ENCODE results near the gene CDH11. TPM values are rescaled to one million over a fixed set of nuclear protein-coding genes. Genes with fewer than 3 reads are reported as not detected.

CDH11 gene
- total and polyA plus RNA-seq, 7 experiments from 2014 or later: not detected

DNA sequence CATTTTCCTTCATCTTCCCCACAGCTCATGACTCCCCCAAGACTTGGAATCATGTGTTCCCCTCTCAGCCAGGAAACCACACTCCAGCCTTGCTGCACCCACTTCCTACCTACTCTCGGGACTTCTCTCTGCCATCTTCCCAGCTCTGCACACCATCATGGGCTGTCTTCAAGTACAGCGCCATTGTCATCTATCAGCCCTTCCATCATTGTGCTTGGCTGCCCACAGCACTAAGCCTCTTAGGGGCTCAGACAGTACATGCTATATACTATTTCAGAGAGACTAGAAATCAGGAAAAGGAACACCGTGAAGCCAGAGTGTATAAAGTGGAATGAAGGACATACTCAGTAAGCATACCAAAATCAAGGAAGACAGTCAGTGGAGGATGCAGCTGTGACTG, 64.7 kb downstream of the CDH11 start:
- H3K27ac ChIP-seq (ENCODE audit: low read depth, low read length): no peak overlapping the region
- H3K4me3 ChIP-seq (ENCODE audit: low read length): no peak overlapping the region
- Mint-ChIP-seq H3K27ac (no peak overlapping the region), H3K9me3 (peaks cover 0 to 23% (median 6%) of the 10 kb centered on the region in 11 donors), H3K4me3 (no peak overlapping the region), H3K4me1 (no peaks in the 10 kb centered on the region), H3K27me3 (peaks cover 0 to 4% (median 0%) of the 10 kb centered on the region in 5 donors), H3K36me3 (no peaks in the 10 kb centered on the region)
- intact Hi-C loops (cut with micrococcal nuclease): no loop called here
- DNase-seq (no peak), ATAC-seq (no peak)
- CTCF ChIA-PET: no interaction called here
- POLR2A ChIA-PET: no interaction called here
- H3K4me1 ChIP-seq (ENCODE audit: control insufficient read depth in 2 of 2, insufficient read depth in 2 of 2, low read length in 2 of 2): no peaks in the 10 kb centered on the region
- H3K9me3 ChIP-seq (ENCODE audit: control insufficient read depth in 2 of 3, low read length in 3 of 3): no peaks in the 10 kb centered on the region
- H3K36me3 ChIP-seq (ENCODE audit: control insufficient read depth in 2 of 3, insufficient read depth in 3 of 3, low read length in 3 of 3): no peaks in the 10 kb centered on the region
- H3K27me3 ChIP-seq (ENCODE audit: control insufficient read depth in 2 of 2, insufficient read depth in 2 of 2, low read length in 2 of 2): no peaks in the 10 kb centered on the region

DNA sequence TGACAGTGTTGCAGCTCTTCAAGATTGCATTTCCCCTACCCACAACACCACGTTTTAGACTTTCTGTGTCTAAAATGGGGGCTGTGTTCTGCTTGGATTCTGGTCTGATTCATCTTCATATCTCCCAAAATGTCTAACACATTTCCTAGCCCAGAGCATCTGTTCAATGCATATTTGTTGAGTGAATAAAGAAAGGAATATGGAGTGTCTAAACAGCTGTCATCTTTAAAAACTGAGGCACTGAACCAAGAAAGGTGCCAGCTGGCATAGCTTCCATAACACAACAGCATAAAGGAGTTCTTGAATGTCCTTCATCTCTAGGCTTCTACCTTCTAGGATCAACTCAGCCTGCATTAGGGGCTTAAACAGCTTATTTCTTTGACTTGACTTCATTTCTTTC, 67.4 kb downstream of the CDH11 start:
- Mint-ChIP-seq H3K4me1 (no peaks in the 10 kb centered on the region), H3K4me3 (no peak overlapping the region), H3K9me3 (peaks cover 0 to 24% (median 6%) of the 10 kb centered on the region in 11 donors), H3K36me3 (no peaks in the 10 kb centered on the region), H3K27me3 (no peaks in the 10 kb centered on the region), H3K27ac (no peak overlapping the region)
- intact Hi-C loops (cut with micrococcal nuclease): no loop called here
- Histone ChIP-seq H3K27ac (ENCODE audit: low read depth, low read length) (no peak overlapping the region), H3K9me3 (ENCODE audit: control insufficient read depth in 2 of 3, low read length in 3 of 3) (no peaks in the 10 kb centered on the region), H3K4me1 (ENCODE audit: control insufficient read depth in 2 of 2, insufficient read depth in 2 of 2, low read length in 2 of 2) (no peaks in the 10 kb centered on the region), H3K4me3 (ENCODE audit: low read length) (no peak overlapping the region), H3K36me3 (ENCODE audit: control insufficient read depth in 2 of 3, insufficient read depth in 3 of 3, low read length in 3 of 3) (no peaks in the 10 kb centered on the region), H3K27me3 (ENCODE audit: control insufficient read depth in 2 of 2, insufficient read depth in 2 of 2, low read length in 2 of 2) (no peaks in the 10 kb centered on the region)
- no peak for DNase-seq
- POLR2A ChIA-PET: no interaction called here
- no peak for ATAC-seq
- CTCF ChIA-PET: no interaction called here

DNA sequence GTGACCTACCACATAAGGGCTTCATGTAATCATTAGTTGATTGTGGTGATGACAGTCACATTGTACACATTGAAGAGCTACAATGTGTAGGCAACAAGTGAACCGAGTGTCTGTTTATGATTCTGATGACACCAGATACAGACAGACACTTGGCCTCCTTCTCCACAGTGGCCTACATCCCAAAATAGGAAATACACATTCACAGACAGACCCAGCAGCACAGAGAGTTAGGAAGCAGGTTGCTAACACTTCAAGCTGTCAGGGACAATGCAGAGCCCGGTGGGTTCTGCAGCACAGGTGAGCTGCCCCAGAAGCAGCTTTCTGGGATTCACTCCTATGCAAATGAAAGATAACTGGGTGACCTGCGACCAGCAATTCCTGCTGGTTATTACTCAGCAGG, 72.2 kb downstream of the CDH11 start:
- Histone ChIP-seq H3K4me1 (ENCODE audit: control insufficient read depth in 2 of 2, insufficient read depth in 2 of 2, low read length in 2 of 2) (no peaks in the 10 kb centered on the region), H3K27me3 (ENCODE audit: control insufficient read depth in 2 of 2, insufficient read depth in 2 of 2, low read length in 2 of 2) (no peaks in the 10 kb centered on the region), H3K9me3 (ENCODE audit: control insufficient read depth in 2 of 3, low read length in 3 of 3) (no peaks in the 10 kb centered on the region), H3K36me3 (ENCODE audit: control insufficient read depth in 2 of 3, insufficient read depth in 3 of 3, low read length in 3 of 3) (no peaks in the 10 kb centered on the region), H3K4me3 (ENCODE audit: low read length) (no peak overlapping the region), H3K27ac (ENCODE audit: low read depth, low read length) (no peak overlapping the region)
- ChIA-PET CTCF (no interaction called here), POLR2A (no interaction called here)
- H3K36me3 Mint-ChIP-seq: no peaks in the 10 kb centered on the region
- H3K4me1 Mint-ChIP-seq: no peaks in the 10 kb centered on the region
- no peak for DNase-seq
- H3K9me3 Mint-ChIP-seq: peaks cover 0 to 22% (median 6%) of the 10 kb centered on the region in 11 donors
- ATAC-seq: no peak
- no peaks in the 10 kb centered on the region for H3K27me3 Mint-ChIP-seq
- intact Hi-C loops (cut with micrococcal nuclease): no loop called here
- H3K4me3 Mint-ChIP-seq: no peak overlapping the region
- no peak overlapping the region for H3K27ac Mint-ChIP-seq

DNA sequence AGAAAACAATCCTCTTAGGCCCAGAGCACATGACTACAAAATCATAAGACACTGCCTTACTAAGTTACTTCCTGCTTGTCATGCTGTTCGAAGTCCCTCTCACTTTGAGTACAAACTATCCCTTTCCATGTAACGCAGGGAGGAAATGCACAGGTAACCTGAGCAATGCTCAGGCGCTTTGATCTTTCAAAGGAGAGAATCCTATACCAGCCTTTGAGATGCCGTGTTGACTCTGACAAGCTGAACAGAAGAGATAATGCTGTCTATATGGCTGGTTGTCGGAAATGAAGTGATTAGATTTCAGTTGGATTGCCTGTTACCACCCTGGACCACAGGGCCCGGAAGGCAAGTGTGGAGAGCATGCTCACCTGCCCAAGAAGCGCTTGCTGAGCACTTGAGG, 75.9 kb downstream of the CDH11 start:
- H3K9me3 Mint-ChIP-seq: peaks cover 0 to 21% (median 8%) of the 10 kb centered on the region in 11 donors
- ATAC-seq: no peak
- no peak for DNase-seq
- POLR2A ChIA-PET: no interaction called here
- no peak overlapping the region for H3K4me3 Mint-ChIP-seq
- no peaks in the 10 kb centered on the region for H3K4me1 ChIP-seq (ENCODE audit: control insufficient read depth in 2 of 2, insufficient read depth in 2 of 2, low read length in 2 of 2)
- CTCF ChIA-PET: no interaction called here
- intact Hi-C loops (cut with micrococcal nuclease): no loop called here
- H3K36me3 Mint-ChIP-seq: no peaks in the 10 kb centered on the region
- no peaks in the 10 kb centered on the region for H3K9me3 ChIP-seq (ENCODE audit: control insufficient read depth in 2 of 3, low read length in 3 of 3)
- no peak overlapping the region for H3K4me3 ChIP-seq (ENCODE audit: low read length)
- no peak overlapping the region for H3K27ac Mint-ChIP-seq
- H3K27me3 Mint-ChIP-seq: peaks cover 0 to 5% (median 0%) of the 10 kb centered on the region in 5 donors
- H3K4me1 Mint-ChIP-seq: no peaks in the 10 kb centered on the region
- no peak overlapping the region for H3K27ac ChIP-seq (ENCODE audit: low read depth, low read length)
- no peaks in the 10 kb centered on the region for H3K36me3 ChIP-seq (ENCODE audit: control insufficient read depth in 2 of 3, insufficient read depth in 3 of 3, low read length in 3 of 3)
- no peaks in the 10 kb centered on the region for H3K27me3 ChIP-seq (ENCODE audit: control insufficient read depth in 2 of 2, insufficient read depth in 2 of 2, low read length in 2 of 2)

DNA sequence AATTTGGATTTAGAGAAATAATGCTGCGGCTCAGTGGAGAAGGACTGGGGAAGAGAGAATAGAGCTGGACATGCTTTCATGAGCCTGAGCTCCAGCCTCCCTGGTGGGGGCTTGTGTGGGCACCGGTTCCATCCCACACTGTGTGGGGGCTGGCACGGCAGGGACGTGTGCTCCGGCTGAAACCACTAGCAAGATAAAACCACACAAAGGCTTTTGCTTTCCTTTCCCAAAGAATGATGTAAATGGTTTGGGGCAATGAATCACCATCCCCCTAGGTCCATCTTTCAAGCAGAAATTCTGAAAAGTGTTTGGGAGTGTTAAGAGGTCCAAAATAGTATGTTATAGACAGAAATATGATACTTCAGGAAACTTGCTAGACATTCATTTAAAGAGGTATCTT, 77.0 kb downstream of the CDH11 start:
- Mint-ChIP-seq H3K27me3 (peaks cover 0 to 5% (median 0%) of the 10 kb centered on the region in 5 donors), H3K36me3 (no peaks in the 10 kb centered on the region), H3K4me1 (no peaks in the 10 kb centered on the region), H3K4me3 (no peak overlapping the region), H3K9me3 (peaks cover 0 to 24% (median 9%) of the 10 kb centered on the region in 11 donors), H3K27ac (no peak overlapping the region)
- Histone ChIP-seq H3K4me3 (ENCODE audit: low read length) (no peak overlapping the region), H3K27ac (ENCODE audit: low read depth, low read length) (no peak overlapping the region), H3K27me3 (ENCODE audit: control insufficient read depth in 2 of 2, insufficient read depth in 2 of 2, low read length in 2 of 2) (no peaks in the 10 kb centered on the region), H3K4me1 (ENCODE audit: control insufficient read depth in 2 of 2, insufficient read depth in 2 of 2, low read length in 2 of 2) (no peaks in the 10 kb centered on the region), H3K9me3 (ENCODE audit: control insufficient read depth in 2 of 3, low read length in 3 of 3) (no peaks in the 10 kb centered on the region), H3K36me3 (ENCODE audit: control insufficient read depth in 2 of 3, insufficient read depth in 3 of 3, low read length in 3 of 3) (no peaks in the 10 kb centered on the region)
- intact Hi-C loops (cut with micrococcal nuclease): no loop called here
- DNase-seq (no peak), ATAC-seq (no peak)
- ChIA-PET CTCF (no interaction called here), POLR2A (no interaction called here)

DNA sequence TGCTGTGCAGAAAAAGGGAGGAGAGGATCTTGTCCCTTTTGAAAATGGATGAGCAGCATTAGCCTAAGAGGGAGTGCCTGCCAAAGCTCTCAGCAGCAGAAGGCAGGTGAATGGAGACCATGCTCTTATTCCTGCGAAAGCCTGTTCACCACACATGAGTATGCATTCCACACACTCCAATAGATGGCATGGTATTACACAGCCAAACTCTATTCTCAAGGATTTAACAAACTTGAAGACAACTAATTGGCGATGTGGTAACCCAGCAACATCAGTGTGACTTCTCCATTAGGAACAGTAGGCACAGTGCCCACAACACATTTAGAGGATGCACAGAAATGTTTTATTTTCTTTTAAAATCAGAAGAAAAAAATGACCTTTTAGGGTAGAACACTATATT, 77.8 kb downstream of the CDH11 start:
- no peaks in the 10 kb centered on the region for H3K36me3 ChIP-seq (ENCODE audit: control insufficient read depth in 2 of 3, insufficient read depth in 3 of 3, low read length in 3 of 3)
- DNase-seq: no peak
- POLR2A ChIA-PET: no interaction called here
- Mint-ChIP-seq H3K9me3 (peaks cover 0 to 26% (median 10%) of the 10 kb centered on the region in 11 donors), H3K27me3 (peaks cover 0 to 5% (median 0%) of the 10 kb centered on the region in 5 donors), H3K4me3 (no peak overlapping the region), H3K4me1 (no peaks in the 10 kb centered on the region), H3K27ac (no peak overlapping the region), H3K36me3 (no peaks in the 10 kb centered on the region)
- H3K27ac ChIP-seq (ENCODE audit: low read depth, low read length): no peak overlapping the region
- no peaks in the 10 kb centered on the region for H3K27me3 ChIP-seq (ENCODE audit: control insufficient read depth in 2 of 2, insufficient read depth in 2 of 2, low read length in 2 of 2)
- CTCF ChIA-PET: no interaction called here
- H3K9me3 ChIP-seq (ENCODE audit: control insufficient read depth in 2 of 3, low read length in 3 of 3): no peaks in the 10 kb centered on the region
- H3K4me1 ChIP-seq (ENCODE audit: control insufficient read depth in 2 of 2, insufficient read depth in 2 of 2, low read length in 2 of 2): no peaks in the 10 kb centered on the region
- no peak for ATAC-seq
- H3K4me3 ChIP-seq (ENCODE audit: low read length): no peak overlapping the region
- intact Hi-C loops (cut with micrococcal nuclease): no loop called here

DNA sequence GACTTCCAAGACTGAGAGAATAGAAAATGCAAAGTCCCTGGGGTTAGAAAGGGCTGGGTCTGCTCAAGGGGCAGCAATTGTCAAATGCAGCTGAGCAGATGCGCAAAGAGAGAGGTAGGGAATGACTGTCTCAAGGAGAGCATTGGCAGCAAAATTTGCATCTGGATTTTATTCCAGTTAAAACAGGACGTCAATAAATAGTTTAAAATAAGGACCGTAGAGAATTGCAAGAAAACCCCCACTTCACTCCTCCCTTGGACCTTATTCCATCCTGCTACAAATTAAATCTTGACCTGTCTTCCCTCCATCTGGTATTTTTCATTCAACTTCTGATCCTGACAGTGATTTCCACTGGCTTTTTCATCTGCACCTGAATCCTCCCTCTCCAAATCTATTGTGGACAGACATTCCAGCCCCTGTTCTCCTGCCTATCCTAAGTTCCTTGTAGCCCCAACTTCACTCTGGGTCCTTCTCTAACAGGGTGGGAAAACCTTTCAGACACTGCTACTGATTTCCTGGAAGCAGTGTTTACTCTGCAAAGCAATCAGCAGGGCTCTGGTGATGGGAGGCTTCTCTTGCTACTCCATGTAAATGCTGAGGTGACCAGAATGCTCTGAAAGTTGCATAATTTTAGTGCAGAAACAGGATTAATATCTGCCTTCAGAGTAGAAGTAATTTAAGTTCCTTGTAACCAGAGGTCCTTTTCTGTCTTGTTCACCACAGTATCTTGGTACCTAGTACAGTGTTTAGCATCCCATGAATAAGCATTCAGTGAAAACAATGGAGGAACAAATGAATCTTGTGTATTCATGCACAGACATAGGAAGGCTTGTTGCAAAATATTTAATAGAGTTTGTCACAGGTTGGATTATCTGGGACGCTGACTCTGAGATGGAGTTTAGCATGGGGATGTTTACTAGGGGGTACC, 79.2 kb downstream of the CDH11 start:
- Histone ChIP-seq H3K9me3 (ENCODE audit: control insufficient read depth in 2 of 3, low read length in 3 of 3) (peaks cover 0 to 4% (median 0%) of the 10 kb centered on the region in 3 experiments), H3K4me3 (ENCODE audit: low read length) (no peak overlapping the region), H3K27me3 (ENCODE audit: control insufficient read depth in 2 of 2, insufficient read depth in 2 of 2, low read length in 2 of 2) (no peaks in the 10 kb centered on the region), H3K27ac (ENCODE audit: low read depth, low read length) (no peak overlapping the region), H3K4me1 (ENCODE audit: control insufficient read depth in 2 of 2, insufficient read depth in 2 of 2, low read length in 2 of 2) (no peaks in the 10 kb centered on the region), H3K36me3 (ENCODE audit: control insufficient read depth in 2 of 3, insufficient read depth in 3 of 3, low read length in 3 of 3) (no peaks in the 10 kb centered on the region)
- no peaks in the 10 kb centered on the region for H3K36me3 Mint-ChIP-seq
- CTCF ChIA-PET: no interaction called here
- POLR2A ChIA-PET: no interaction called here
- DNase-seq: no peak
- H3K27me3 Mint-ChIP-seq: peaks cover 0 to 5% (median 0%) of the 10 kb centered on the region in 5 donors
- H3K9me3 Mint-ChIP-seq: peaks cover 0 to 29% (median 10%) of the 10 kb centered on the region in 11 donors
- intact Hi-C loops (cut with micrococcal nuclease): no loop called here
- H3K27ac Mint-ChIP-seq: no peak overlapping the region
- no peaks in the 10 kb centered on the region for H3K4me1 Mint-ChIP-seq
- H3K4me3 Mint-ChIP-seq: no peak overlapping the region
- ATAC-seq: no peak
